ENCODE measurements around the gene STX16.

DNA sequence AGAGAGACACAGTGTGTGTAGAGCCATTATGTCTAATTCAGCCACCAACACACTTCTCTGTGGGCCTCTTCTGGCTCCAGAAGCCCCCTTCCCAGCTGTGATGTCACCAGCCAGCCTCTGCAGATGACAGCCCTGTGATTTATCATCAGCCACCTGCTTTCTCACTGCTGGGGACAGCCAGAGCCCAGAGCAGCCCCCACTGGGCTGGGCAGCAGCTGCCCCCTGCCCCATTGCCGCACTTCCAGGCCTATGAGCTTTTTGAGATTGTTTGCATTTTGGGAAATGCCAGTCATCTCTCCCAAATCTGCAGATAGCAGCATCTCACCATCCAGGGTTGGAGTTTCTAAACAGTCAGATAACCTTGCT lies 21.9 kb upstream of the STX16 start:
- TF ChIP-seq, protein P1, sequence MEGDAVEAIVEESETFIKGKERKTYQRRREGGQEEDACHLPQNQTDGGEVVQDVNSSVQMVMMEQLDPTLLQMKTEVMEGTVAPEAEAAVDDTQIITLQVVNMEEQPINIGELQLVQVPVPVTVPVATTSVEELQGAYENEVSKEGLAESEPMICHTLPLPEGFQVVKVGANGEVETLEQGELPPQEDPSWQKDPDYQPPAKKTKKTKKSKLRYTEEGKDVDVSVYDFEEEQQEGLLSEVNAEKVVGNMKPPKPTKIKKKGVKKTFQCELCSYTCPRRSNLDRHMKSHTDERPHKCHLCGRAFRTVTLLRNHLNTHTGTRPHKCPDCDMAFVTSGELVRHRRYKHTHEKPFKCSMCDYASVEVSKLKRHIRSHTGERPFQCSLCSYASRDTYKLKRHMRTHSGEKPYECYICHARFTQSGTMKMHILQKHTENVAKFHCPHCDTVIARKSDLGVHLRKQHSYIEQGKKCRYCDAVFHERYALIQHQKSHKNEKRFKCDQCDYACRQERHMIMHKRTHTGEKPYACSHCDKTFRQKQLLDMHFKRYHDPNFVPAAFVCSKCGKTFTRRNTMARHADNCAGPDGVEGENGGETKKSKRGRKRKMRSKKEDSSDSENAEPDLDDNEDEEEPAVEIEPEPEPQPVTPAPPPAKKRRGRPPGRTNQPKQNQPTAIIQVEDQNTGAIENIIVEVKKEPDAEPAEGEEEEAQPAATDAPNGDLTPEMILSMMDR (CRISPR knock-in tag; IDR thresholded peaks at IDR 0.05): no peak
- no peak for TF ChIP-seq MXI1 (IDR thresholded peaks at IDR 0.05; ENCODE audit: borderline replicate concordance, low read depth, low read length)
- TF ChIP-seq KLF9 (CRISPR knock-in tag; IDR thresholded peaks at IDR 0.05; ENCODE audit: low read depth): no peak
- no peak for TF ChIP-seq ETV6 (CRISPR knock-in tag; conservative IDR thresholded peaks at IDR 0.05)
- no peak for TF ChIP-seq TCF12 (IDR thresholded peaks at IDR 0.05)
- TF ChIP-seq TCF12 (CRISPR knock-in tag; IDR thresholded peaks at IDR 0.05): no peak
- no peak for TF ChIP-seq TEAD2 (CRISPR knock-in tag; IDR thresholded peaks at IDR 0.05)
- TF ChIP-seq POLR2AphosphoS5 (IDR thresholded peaks at IDR 0.05; ENCODE audit: low read depth, low read length): no peak
- no peak for TF ChIP-seq ZNF776 (CRISPR knock-in tag; IDR thresholded peaks at IDR 0.05)
- TF ChIP-seq RNF2 (conservative IDR thresholded peaks at IDR 0.05; ENCODE audit: low read depth): no peak
- no peak for TF ChIP-seq BHLHE40 (IDR thresholded peaks at IDR 0.05; ENCODE audit: low read length)
- no peak for TF ChIP-seq ZNF781 (CRISPR knock-in tag; IDR thresholded peaks at IDR 0.05; ENCODE audit: borderline replicate concordance, not compliant biosample characterization)
